ENCODE results near the gene ADGRV1.
"Not testable (repeated sequence)": the region's sequence is repeated elsewhere in the genome, so short reads cannot be mapped to it uniquely, and the experiment has no call there.

The ADGRV1 gene

DNA sequence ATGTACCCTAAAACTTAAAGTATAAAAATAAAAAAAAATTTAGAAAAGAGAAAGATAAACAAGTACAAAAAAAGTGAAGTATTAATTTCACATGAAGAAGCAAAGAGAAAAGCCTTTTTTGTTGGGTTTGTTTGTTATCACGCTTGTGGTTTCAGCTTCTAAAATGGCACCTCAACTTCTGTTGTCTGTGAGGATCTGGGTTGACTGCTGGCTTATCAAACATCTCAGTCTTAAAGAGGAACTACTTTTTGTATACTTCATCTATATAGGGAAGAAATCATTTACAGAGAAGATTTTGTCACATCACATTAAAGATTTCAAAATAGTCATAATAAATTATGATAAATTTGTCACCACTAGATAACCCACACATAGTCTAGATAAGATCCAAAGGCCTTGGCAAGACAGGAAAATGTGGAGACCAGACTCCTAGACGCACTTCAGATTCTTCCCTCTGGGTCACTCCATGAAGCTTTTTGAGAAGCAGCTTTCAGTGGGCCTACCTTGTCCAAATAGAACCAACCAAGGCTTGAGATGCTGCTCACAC, 8.8 kb upstream of the ADGRV1 start:
- DNase-seq (ENCODE audit: low spot score), result no peak

DNA sequence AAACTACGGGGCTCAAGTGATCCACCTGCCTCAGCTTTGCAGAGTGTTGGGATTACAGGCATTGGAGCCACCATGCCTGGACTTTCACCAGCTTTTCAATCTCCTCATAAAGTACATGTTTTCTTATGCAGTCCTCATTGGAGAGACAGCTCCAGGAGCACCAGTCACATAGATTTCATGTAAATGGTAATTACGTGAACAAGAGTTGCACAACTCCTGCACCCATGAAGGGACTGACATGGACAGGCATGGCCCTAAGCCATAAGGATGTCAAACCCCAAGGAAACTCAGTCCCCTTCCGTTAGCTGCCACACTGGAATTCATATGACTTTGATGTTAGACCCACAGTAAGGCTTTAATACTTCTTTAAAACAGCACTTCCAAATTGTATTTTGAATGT, 7.6 kb upstream of the ADGRV1 start:
- no peak for DNase-seq (ENCODE audit: low spot score)

DNA sequence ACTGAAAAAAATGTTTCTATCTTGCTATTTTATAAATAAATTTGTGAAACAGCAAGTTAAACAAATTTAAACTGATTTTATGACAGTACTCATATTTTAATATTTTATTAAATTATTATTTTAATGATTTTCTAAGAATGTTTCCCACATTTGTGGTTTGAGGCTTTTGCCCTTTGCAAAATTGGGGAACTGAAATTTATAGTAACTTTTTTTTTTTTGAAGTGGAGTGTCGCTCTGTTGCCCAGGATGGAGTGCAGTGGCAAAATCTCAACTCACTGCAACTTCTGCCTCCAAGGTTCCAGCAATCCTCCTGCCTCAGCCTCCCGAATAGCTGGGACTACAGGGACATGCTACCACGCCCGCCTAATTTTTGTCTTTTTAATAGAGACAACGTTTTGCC, 7.2 kb upstream of the ADGRV1 start:
- no peak for DNase-seq (ENCODE audit: low spot score)

DNA sequence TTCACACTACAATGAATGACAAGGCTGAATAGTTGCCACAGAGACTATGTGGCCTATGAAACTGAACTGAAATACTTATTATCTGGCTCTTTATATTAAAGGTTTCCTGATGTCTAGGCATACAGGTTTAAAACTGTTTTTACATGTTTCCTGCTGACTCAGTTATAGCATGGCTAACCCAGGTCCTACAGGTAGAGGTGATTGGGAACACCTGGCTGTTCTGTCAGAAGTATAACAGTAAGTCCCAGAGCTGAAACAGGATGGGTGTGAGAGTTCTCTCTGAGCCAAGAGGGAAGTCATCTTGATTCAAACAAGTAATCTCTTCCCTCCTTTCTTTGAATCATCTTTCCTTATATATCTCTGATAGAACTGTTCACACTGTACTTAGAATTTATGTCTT, 4.9 kb upstream of the ADGRV1 start:
- no peak for DNase-seq (ENCODE audit: low spot score)

DNA sequence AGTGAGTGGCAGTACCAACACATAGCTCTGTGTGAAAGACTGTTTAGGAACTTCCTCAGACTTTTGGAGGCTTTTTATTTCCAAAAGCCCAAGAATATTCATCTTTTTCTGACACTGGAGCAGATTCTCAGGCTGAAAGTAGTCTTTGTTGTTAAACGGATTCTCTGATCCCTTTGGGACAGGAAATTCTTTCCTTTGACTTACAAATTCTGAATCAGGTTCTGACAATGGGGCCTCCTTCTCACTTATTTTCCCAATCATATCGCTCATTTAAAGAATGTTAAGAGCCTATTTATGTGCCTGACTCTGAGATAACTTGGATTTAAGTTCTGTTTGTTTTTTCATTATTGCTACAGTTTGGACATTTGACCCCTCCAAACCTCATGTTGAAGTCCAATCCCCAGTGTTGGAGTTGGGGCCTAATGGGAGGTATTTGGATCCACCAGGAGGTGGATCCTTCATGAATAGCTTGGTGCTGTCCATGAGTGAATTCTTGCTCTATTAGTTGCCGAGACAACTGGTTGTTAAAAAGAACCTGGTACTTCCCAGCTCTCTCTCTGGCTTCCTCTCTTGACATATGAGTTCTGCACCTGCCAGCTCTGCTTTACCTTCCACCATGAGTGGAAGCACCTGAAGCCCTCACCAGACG, 4.1 kb upstream of the ADGRV1 start:
- no peak for DNase-seq (ENCODE audit: low spot score)

DNA sequence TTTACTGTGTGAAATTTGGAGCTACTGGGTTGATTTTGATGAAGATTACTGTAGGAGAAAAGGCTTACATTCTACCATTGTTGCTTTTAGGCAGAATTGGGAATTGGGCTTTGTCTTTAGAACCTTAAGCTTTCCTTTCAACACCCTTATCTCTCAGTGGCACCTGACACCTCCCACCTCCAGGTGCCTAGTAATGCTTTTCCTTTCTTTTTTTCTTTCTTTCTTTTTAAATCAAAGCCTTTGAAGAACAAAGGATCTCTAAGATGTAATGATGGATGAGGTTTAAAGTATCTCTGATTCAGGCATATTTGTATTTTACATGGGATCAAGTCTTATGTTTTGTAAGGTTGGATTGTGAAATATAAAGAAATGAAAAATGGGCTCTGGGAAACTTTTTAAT, 2.9 kb upstream of the ADGRV1 start:
- DNase-seq (ENCODE audit: low spot score), result no peak

DNA sequence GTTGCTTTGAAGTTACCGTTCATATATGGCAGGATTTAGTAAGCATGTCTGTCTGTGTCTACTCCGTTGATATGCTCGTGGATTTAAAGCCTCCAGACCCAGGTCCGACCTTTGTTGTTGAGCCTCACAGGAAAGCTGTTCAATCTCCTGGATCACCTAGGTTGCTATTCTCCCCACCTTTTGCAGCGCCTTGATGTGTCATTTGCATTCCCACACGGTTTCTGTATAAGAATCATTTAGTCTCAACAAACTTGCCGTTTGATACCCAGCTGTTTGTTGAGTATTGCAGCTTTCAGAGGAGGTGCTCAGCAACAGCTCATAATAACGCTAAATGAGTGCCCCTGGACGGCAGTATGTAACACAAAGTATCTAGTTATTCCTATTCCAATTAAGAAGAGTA, 1.2 kb upstream of the ADGRV1 start:
- DNase-seq (ENCODE audit: low spot score), result no peak

DNA sequence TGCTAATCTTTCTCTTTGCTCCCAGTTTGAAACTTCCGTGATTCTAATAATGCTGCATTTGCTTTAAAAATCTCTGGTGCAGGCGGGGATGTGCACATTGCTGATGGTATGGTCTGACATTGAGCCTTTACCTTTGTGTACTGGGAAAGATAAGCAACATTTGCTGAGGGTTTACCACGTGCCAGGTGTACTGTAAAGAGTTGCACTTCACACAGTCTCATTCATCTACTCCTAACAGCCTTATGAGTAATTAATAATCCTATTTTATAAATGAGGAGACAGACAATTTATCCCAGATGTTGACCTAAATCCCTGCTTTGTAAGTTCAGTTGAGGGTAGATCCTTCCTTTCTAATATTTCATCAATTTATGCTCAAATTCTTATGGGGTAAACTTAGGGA, 726 bp upstream of the ADGRV1 start:
- DNase-seq (ENCODE audit: low spot score), result no peak

DNA sequence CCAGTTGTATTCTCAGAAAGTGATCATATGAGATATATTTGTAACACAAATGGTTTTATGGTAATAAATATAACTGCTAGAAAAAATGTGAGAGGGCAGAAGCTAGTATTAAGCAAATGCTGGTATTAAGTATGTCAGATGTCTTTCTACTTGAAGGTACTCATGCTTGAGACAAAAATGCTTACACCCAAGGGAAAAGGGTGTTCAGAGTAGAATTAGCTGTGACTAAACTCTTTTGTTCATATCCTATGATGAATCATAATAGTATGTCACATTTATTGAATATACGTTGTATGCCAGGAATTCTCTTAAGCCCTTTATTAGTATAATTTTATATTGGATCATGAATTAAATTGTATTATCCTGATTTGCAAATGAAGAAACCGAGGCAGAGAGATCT, 2.2 kb downstream of the ADGRV1 start:
- DNase-seq (ENCODE audit: low spot score), result no peak

DNA sequence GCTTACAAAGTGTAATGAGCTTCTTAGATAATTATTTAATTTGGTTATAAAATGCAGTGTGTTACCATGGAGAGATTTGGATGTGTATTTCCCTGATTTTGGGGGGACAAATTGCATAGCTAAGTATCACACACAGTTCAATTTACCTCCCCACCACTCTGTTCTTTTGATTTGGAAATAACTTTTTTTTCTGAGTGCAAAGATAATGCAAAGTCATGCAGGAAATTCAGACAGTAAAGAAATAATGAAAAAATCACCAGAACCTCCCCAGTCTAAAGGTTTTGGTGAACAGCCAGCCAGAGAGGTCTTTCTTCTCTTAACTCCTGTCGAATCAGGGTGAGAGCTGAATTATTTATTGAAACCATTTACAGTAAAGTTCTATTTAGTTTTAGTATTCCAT, 3.2 kb downstream of the ADGRV1 start:
- no peak for DNase-seq (ENCODE audit: low spot score)

DNA sequence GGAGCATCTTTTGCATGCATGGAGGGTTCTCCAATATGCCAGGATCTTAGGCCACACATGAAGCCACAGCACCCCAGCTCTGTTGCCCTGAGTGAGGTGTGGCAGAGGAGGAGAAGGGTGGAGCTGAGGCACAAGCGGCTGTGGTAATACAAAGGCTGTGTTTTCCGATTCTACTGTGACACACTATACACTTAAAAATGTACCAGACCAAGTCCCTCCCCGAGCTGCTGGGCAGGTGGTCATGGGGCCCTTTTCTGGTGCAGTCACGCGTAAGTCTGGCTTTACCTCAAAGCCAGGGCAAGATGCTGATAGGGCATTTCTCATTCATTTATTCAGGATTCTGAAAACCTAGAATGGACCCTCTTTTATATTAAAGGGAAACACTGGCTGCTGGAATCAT, 3.7 kb downstream of the ADGRV1 start:
- DNase-seq (ENCODE audit: low spot score), result no peak

DNA sequence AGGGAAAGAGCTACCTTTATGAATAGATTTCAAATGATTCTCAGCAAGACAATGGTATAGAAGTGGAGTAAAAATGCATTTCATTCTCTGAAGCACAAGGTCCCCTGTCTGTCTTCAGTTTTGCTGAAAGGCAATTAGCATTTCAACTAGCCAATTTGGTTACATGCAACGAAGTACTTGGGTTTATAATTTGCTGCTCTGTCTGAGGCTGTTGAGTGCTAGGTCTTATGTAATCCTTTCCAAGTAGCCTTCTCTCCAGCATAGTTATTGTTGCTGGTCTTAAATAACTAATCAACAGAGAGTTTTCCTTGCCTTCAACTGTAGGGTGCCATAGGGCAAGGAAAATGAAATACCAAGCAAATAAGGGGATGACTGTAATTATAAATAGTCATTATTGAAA, 4.5 kb downstream of the ADGRV1 start:
- DNase-seq (ENCODE audit: low spot score), result no peak

DNA sequence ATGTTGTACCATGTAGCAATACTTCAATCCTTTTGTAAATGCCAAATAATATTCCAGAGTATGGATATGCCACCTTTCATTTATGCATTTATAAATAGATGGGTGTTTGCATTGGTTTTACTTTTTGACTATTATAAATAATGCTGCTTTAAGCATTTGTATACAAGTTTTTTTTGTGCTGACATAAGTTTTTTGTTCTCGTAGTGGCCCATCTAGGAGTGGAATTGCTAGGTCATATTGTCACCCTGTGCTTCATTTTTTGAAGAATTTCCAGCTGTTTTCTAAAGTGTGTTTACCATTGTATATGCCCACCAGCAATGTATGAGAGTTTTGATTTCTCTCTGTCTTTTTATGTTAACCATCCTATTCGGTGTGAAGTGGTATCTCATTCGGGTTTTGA, 6.9 kb downstream of the ADGRV1 start:
- no peak for DNase-seq (ENCODE audit: low spot score)

DNA sequence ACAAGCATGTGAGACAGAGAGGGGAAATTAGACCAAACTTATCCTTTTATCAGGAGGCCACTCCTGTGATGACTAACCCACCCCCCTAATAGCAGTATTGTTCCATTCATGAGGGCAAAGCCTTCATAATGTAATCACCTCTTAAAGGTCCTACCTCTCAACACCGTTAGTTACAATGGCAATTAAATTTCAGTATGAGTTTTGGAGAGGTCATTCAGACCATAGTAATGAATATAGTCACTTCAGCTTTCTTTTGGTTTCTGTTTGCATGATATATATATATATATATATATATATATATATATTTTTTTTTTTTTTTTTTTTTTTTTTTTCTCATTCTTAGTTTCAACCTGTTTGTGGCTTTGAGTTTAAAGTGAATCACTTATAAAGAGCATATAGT, 10.5 kb downstream of the ADGRV1 start:
- no peak for DNase-seq (ENCODE audit: low spot score)

DNA sequence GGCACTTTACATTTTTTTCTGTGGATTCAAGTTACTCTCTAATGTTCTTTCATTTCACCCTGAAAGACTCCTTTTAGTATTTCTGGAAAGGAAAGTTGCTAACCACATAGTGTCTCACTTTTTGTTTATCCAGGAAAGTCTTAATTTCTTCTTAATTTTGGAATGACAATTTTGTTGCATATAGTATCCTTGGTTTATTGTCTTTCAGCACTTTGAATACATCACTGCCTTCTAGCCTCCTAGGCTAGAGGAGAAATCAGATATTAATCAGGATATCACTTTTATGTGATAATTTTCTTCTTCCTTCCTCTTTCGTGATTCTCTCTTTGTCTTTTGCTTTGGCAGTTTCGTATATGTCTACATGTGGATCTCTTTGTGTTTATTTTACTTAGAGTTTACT, 11.4 kb downstream of the ADGRV1 start:
- DNase-seq (ENCODE audit: low spot score), result no peak

DNA sequence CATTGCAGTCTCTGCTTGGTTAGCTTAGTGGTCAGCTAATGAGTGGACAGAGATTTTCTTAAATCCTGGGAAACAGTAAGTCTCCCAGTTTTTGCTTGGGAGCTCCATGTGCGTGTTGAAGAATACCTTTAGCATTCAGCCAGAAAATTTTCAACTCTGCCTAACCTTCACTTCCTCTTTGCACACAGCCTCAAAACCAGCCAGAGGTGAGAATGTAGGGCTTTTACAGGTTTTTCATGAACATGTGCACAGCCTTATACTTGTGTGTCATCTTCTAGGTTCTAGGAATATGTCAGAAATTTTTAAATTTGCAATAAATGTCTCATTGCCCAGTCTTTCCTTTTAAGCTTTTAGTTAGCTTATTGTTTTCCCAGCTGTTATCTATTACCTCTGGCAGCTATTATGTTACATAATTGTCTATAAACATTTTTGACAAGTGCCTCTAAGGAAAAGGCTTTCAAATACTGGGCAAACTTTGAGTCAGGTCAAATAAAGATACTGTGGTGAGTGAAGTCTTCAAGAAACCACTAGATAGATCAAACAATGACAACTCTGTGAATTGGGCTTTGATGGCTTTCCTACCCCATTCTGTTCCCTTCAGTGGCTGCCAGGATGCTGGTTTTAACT, 12.7 kb downstream of the ADGRV1 start:
- no peak for DNase-seq (ENCODE audit: low spot score)

DNA sequence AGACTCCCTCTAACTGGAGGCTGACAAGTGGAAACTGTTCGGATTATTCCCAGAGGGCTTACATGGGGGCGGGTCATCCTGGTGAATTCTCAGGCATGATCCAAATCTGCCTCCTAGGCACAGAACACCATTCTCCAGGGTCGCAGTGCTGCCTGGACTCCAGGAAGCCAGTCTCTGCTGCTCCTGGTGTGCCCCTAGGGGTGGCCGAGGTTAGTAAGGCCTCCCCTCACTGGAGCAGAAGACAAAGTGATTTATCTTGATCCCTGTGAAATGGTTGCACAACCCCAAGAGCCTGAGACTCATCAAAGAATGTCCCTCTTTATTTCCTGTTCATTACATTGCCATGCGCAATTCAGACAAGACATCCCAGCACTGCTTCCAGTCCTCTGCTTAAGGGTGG, 17.1 kb downstream of the ADGRV1 start:
- DNase-seq (ENCODE audit: low spot score), result no peak

DNA sequence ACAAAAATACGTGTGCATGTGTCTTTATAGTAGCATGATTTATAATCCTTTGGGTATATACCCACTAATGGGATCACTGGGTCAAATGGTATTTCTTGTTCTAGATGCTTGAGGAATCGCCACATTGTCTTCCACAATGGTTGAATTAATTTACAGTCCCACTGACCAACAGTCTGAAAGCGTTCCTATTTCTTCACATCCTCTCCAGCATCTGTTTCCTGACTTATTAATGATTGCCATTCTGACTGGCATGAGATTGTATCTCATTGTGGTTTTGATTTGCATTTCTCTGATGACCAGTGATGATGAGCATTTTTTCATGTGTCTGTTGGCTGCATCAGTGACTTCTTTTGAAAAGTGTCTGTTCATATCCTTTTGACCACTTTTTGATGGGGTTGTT, 18.0 kb downstream of the ADGRV1 start:
- not testable (repeated sequence) for DNase-seq (ENCODE audit: low spot score)

DNA sequence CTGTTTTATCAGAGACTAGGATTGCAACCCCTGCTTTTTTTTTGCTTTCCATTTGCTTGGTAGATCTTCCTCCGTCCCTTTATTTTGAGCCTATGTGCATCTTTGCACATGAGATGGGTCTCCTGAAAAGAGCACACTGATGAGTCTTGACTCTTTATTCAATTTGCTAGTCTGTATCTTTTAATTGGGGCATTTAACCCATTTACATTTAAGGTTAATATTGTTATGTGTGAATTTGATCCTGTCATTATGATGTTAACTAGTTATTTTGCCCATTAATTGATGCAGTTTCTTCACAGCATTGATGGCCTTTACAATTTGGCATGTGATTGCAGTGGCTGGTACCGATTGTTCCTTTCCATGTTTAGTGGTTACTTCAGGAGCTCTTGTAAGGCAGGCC, 21.3 kb downstream of the ADGRV1 start:
- not testable (repeated sequence) for DNase-seq (ENCODE audit: low spot score)

DNA sequence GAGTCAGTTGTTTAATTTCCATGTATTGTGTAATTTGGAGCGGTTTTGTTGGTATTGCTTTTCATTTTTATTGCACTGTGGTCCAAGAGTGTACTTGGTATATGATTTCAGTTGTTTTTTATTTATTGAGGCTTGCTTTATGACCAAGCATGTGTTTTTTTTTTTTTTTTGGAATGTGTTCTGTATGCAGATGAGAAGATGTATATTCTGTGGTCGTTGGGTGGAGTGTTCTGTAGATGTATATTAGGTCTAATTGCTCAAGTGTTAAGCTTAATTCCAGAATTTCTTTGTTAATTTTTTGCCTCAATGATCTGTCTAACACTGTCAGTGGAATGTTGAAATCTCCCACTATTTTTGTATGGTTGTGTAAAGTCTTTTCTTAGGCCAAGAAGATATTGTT, 23.4 kb downstream of the ADGRV1 start:
- DNase-seq (ENCODE audit: low spot score), result no peak

DNA sequence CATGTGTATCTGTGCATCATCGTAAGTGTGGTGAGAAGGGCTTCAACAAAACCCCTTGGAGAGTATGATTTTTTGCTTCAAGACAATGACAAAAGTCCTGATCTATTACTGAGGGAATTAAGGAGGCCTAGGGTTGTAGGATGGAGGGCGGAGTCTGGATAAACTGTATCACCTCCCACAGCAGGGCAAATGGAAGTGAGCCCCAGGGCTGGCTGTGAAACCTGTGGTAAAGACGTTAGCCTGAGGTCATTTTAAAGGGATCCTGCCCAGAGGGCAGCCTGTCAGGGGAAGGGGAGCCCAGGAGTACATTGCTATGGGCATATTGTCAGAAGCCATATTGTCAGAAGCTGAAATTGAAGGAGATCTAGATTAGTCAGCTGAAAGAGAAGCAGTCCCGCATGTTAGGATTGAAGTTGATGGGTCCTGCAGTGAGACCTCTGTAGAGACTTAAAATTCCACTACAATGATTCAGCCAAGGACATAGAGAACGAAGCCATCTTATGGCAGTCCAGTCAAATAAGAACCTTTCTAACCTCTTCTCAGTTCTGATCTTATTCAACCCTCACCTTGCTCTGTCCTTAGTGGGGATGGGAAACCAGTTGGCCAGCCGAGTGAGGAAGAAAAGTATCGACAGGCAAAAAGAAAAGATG, 26.9 kb downstream of the ADGRV1 start:
- no peak for DNase-seq (ENCODE audit: low spot score)

DNA sequence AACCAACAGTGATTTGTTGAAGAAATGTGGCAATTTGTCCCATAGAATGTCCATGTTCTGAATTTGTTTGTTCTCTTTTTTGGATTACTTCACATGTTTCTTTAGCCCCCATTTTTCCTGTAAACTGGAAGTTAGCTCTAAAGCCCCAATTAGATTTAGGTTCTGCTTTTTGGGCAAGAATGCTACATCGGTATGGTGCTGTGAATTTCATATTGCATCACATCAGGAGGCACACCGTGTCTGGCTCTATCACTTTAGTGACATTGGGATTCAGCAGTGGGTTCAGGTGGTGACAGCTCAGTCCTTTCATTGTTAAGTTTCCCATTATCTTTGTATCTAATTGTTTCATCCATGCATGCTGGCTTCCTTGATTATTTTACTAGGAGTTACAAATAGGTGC, 27.9 kb downstream of the ADGRV1 start:
- no peak for DNase-seq (ENCODE audit: low spot score)

DNA sequence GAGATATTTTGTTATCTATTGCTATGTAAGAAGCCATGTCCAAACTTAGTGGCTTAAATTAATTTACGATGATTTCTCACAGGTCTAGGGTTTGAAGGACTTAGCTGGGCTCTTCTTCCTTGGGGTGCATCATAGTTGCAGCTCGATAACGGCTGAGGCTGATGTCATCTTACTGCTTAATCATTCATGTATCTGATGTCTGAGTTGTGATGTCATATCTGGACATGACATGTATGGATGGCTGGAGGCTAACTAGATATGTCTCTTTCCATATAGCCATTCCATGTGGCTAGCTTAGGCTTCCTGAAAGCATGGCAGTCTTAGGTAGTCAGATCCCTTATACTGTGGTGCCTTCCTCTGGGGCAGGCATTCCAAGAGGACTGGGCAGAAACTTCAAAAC, 31.6 kb downstream of the ADGRV1 start:
- DNase-seq (ENCODE audit: low spot score), result no peak

DNA sequence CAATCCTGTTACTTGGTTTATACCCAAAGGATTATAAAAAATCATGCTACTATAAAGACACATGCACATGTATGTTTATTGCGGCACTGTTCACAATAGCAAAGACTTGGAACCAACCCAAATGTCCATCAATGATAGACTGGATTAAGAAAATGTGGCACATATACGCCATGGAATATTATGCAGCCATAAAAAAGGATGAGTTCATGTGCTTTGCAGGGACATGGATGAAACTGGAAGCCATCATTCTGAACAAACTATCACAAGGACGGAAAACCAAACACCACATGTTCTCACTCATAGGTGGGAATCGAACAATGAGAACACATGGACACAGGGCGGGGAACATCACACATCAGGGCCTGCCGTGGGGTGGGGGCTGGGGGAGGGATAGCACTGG, 34.5 kb downstream of the ADGRV1 start:
- DNase-seq (ENCODE audit: low spot score), result not testable (repeated sequence)

Data from hematopoietic multipotent progenitor cell treated with erythropoietin and hydrocortisone succinate and interleukin-3 and kit ligand, for 15 days (in vitro differentiated cells).